SU-DHL-6 (cell line): ENCODE results near the gene KCNG1.

Experiments
- H2AFZ ChIP-seq: fragments of 200-600 bp; sonication (generic); 2 replicates; pipeline ENCODE4 v1.6.1; 2014; ENCODE audit warnings: low read depth, mild to moderate bottlenecking, moderate library complexity, mixed read lengths, antibody characterized with exemption, low read length; ENCODE audit not compliant: severe bottlenecking
- H3F3A ChIP-seq: fragments of 200-600 bp; shearing (Covaris generic); 2 replicates; pipeline ENCODE4 v1.6.0; 2016; ENCODE audit warnings: antibody characterized with exemption, mild to moderate bottlenecking; ENCODE audit not compliant: insufficient read depth
- H3K27ac ChIP-seq: fragments of 200-600 bp; sonication (generic); 2 replicates; pipeline ENCODE4 v1.5.1; 2016; ENCODE audit warnings: low read depth, mild to moderate bottlenecking, low read length, moderate library complexity, mixed read lengths
- H3K27me3 ChIP-seq: fragments of 200-600 bp; sonication (generic), shearing (Covaris generic); 2 replicates; pipeline ENCODE4 v1.6.0; 2014; ENCODE audit warnings: mild to moderate bottlenecking, low read length
- H3K36me3 ChIP-seq: fragments of 200-600 bp; sonication (generic); 2 replicates; pipeline ENCODE4 v1.6.1; 2014; ENCODE audit warnings: mild to moderate bottlenecking, low read length, mixed read lengths
- H3K4me2 ChIP-seq: fragments of 300-600, 200-600 bp; shearing (Covaris generic), sonication (generic); 2 replicates; pipeline ENCODE4 v1.6.0; 2014; ENCODE audit warnings: low read length, low read depth, mild to moderate bottlenecking; ENCODE audit not compliant: poor library complexity, severe bottlenecking
- H3K4me3 ChIP-seq: fragments of 200-600 bp; sonication (generic); 2 replicates; pipeline ENCODE4 v1.5.1; 2014; ENCODE audit warnings: antibody characterized with exemption, low read length, mild to moderate bottlenecking, mixed read lengths; ENCODE audit not compliant: insufficient read depth, poor library complexity, severe bottlenecking
- H3K79me2 ChIP-seq: fragments of 200-600 bp; sonication (generic); 2 replicates; pipeline ENCODE4 v1.6.1; 2014; ENCODE audit warnings: mild to moderate bottlenecking, low read length, moderate library complexity; ENCODE audit not compliant: insufficient read depth
- H3K9ac ChIP-seq: fragments of 200-600 bp; sonication (generic); 2 replicates; pipeline ENCODE4 v1.7.0; 2014; ENCODE audit warnings: mild to moderate bottlenecking, low read length
- H3K9me2 ChIP-seq: fragments of 200-600 bp; sonication (generic); replicated peaks from 2 replicates; pipeline ENCODE4 v1.6.1; 2014; ENCODE audit warnings: low read length; ENCODE audit not compliant: insufficient read depth
- H3K9me3 ChIP-seq: fragments of 200-600 bp; sonication (generic); 2 replicates; pipeline ENCODE4 v1.6.1; 2014; ENCODE audit warnings: low read length, mixed read lengths; ENCODE audit not compliant: insufficient read depth
- H4K20me1 ChIP-seq: fragments of 200-600 bp; sonication (generic); 2 replicates; pipeline ENCODE4 v1.6.1; 2014; ENCODE audit warnings: low read depth, mild to moderate bottlenecking, antibody characterized with exemption, low read length, moderate library complexity, mixed read lengths
- EZH2phosphoT487 ChIP-seq: fragments of 200-600 bp; sonication (generic), shearing (Covaris generic); conservative IDR thresholded peaks from 2 replicates; pipeline ENCODE4 v1.6.1; 2018; ENCODE audit warnings: mild to moderate bottlenecking, antibody characterized with exemption, low read length, moderate library complexity, mixed read lengths
- TF ChIP-seq, protein P1 (sequence below): fragments of 200-600 bp; sonication (generic); IDR thresholded peaks from one replicate; pipeline ENCODE4 v1.5.1; 2017; ENCODE audit warnings: antibody characterized with exemption, mild to moderate bottlenecking, low read length, moderate library complexity; ENCODE audit not compliant: insufficient read depth, poor library complexity, severe bottlenecking

Gene KCNG1

DNA sequence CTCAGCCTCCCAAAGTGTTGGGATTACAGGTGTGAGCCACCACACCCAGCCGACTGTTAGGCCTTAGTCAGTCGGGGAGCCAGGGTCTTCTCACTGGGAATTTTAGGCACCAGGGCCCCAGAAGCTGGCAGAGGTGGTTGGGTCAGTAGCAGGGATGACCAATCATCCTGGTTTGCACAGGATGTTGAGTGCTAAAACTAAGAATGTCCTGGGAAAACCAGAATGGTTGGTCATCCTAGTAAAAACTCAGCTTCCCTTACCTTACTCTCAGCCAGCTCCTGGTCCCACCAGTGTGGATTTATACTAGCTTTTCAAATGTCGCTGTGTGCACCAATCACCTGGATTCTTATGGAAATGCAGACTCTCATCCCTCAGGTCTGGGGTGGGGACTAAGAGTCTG lies 31.8 kb downstream of the KCNG1 start:
- Histone ChIP-seq H3K27me3 (no peaks in the 10 kb centered on the region; the same call in 1 of the 2 replicates), H4K20me1 (no peaks in the 10 kb centered on the region), H3K9me2 (no peaks in the 10 kb centered on the region), H3K9ac (no peak overlapping the region), H3F3A (no peaks in the 10 kb centered on the region), H3K4me2 (no peak overlapping the region), H3K4me3 (no peak overlapping the region), H2AFZ (no peak overlapping the region), H3K27ac (no peak overlapping the region), H3K9me3 (no peaks in the 10 kb centered on the region), H3K36me3 (no peaks in the 10 kb centered on the region), H3K79me2 (no peaks in the 10 kb centered on the region)
- no peak for TF ChIP-seq EZH2phosphoT487
- TF ChIP-seq, protein P1, sequence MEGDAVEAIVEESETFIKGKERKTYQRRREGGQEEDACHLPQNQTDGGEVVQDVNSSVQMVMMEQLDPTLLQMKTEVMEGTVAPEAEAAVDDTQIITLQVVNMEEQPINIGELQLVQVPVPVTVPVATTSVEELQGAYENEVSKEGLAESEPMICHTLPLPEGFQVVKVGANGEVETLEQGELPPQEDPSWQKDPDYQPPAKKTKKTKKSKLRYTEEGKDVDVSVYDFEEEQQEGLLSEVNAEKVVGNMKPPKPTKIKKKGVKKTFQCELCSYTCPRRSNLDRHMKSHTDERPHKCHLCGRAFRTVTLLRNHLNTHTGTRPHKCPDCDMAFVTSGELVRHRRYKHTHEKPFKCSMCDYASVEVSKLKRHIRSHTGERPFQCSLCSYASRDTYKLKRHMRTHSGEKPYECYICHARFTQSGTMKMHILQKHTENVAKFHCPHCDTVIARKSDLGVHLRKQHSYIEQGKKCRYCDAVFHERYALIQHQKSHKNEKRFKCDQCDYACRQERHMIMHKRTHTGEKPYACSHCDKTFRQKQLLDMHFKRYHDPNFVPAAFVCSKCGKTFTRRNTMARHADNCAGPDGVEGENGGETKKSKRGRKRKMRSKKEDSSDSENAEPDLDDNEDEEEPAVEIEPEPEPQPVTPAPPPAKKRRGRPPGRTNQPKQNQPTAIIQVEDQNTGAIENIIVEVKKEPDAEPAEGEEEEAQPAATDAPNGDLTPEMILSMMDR: no peak

DNA sequence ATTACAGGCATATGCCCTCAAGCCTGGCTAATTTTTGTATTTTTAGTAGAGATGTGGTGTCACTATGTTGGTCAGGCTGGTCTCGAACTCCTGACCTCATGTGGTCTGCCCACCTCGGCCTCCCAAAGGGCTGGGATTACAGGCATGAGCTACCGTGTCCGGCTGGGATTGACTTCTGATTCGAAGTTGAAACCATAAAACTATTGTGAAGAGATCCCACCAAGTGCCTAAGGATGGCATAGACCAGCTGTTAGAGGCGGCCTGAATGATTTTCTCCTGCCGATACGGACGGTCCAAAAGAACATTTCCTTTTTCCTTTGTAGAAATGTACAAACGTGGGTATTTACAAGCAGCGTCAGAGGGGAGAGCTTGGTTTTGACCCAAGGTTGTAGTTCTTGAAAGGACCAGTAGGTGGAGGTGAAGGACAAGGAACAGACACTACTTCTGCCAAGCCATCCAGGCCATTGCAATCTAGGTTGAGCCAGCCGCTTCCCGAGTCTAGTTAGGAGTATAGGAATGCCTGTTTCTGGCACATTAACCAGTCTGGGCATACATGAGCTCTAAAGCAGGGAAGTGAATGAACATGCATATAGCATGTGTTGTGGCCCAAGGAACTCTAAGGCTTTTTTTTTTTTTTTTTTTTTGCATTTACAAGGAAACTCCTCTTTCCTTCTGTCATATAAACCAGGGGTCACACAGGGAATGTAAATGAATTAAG lies 35.3 kb downstream of the KCNG1 start:
- Histone ChIP-seq H4K20me1 (no peaks in the 10 kb centered on the region), H2AFZ (peak overlapping the region; percentile 46), H3K4me3 (no peak overlapping the region), H3K79me2 (no peaks in the 10 kb centered on the region), H3K36me3 (no peaks in the 10 kb centered on the region), H3K9me3 (no peaks in the 10 kb centered on the region), H3F3A (no peaks in the 10 kb centered on the region), H3K27me3 (no peaks in the 10 kb centered on the region), H3K4me2 (no peak overlapping the region), H3K9ac (no peak overlapping the region), H3K27ac (no peak overlapping the region), H3K9me2 (no peaks in the 10 kb centered on the region)
- TF ChIP-seq, protein P1: peak; percentile 57
- TF ChIP-seq EZH2phosphoT487: no peak

DNA sequence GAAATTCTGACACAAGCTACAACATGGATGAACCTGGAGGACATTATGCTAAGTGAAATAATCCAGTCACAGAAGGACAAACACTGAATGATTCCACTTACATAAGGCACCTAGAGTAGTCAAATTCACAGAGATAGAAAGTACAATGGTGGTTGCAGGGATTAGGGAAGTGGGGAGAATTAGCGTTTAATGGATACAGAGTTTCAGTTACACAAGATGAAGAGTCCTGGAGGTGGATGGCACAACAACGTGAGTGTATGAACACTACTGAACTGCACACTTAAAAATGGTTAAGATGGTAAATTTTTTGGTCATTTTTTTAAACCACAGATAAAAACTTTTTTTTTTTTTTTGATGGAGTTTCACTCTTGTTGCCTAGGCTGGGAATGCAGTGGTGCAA lies 39.6 kb downstream of the KCNG1 start:
- Histone ChIP-seq H3F3A (no peaks in the 10 kb centered on the region), H3K36me3 (no peaks in the 10 kb centered on the region), H3K4me3 (no peak overlapping the region), H3K79me2 (no peaks in the 10 kb centered on the region), H3K4me2 (no peak overlapping the region), H3K27me3 (no peaks in the 10 kb centered on the region), H3K9ac (no peak overlapping the region), H4K20me1 (no peaks in the 10 kb centered on the region), H3K9me3 (no peaks in the 10 kb centered on the region), H3K9me2 (no peaks in the 10 kb centered on the region), H3K27ac (no peak overlapping the region), H2AFZ (no peak overlapping the region)
- TF ChIP-seq EZH2phosphoT487: no peak
- TF ChIP-seq, protein P1: no peak
